Stimulated activated CD8-positive, alpha-beta memory T cell treated with anti-CD3 and anti-CD28 coated beads, Interleukin-15, amount 100 ng/mL, for 4 hours (primary cell): ENCODE measurements around the gene ABLIM2.

Experiments
- DNase-seq, 2 donors: peaks; one replicate each; pipeline ENCODE4 v3.0.0-alpha.2; 2020; ENCODE audit warnings: low read depth in 2 of 2

Gene ABLIM2

DNA sequence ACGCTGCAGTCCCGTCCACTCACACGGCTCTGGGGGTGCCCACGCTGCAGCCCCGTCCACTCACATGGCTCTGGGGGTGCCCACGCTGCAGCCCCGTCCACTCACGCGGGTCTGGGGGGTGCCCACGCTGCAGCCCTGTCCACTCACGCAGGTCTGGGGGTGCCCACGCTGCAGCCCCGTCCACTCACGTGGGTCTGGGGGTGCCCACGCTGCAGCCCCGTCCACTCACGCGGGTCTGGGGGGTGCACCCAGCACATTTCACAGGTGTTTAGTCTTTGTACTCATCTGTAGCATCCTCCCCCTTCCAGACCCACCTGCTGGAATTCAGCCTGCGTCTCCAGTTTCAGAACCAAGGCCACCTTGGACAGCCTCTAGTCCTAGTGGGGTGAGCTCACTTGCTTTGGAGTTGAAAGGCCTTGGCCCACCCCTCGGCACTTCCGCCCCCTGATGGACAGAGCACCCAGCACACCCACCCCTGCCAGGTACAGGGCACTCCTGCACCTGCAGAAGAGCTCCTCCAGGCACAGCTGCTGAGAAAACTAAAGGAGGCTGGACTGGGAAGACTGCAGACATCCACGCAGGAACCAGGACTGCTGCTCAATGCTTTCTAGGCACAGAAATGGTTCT, 73.0 kb downstream of the ABLIM2 start:
- DNase-seq = no peak

GRCh38 chr4:8084712-8085490, 73.7 kb downstream of the ABLIM2 start:
- no peak for DNase-seq

- no peak for DNase-seq
Observed at GRCh38 chr4:8084031-8084660, 74.5 kb downstream of the ABLIM2 start.

DNA sequence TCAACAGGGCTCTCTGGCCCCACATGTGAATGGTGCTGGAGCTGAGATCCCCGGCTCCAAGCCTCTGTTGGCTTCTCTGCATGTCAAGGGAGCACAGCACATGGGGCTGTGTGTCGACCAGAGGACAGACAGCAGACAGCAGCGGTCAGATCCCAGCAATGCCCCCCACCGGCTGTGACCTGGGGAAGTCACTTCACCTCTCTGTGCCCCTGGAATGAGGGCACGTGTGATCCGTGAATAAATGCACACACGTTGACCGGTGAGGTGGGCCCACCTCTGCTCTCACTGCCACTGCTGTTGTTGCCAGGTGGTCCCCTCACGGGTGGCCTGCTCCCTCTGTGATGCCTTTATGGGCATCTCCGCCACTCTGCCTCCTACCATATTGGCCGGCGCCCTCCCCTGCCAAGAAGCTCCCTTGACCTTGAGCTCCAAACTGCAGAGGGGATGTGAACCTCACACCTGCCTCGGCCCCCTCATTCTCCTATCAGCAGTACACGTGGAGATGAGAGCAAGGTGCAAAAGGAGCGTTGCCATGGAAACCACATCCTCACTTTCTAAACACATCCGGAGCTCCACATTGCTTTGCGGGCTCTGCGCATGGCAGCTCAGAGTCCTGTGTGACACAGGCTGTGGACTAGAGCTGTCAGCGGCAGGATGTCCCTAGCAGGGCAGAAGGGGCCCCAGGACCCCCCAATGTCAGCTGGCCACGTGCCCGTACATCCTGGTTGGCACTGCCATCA, 75.4 kb downstream of the ABLIM2 start:
- DNase-seq = no peak

GRCh38 chr4:8082517-8083055, 76.0 kb downstream of the ABLIM2 start:
- DNase-seq = no peak

DNA sequence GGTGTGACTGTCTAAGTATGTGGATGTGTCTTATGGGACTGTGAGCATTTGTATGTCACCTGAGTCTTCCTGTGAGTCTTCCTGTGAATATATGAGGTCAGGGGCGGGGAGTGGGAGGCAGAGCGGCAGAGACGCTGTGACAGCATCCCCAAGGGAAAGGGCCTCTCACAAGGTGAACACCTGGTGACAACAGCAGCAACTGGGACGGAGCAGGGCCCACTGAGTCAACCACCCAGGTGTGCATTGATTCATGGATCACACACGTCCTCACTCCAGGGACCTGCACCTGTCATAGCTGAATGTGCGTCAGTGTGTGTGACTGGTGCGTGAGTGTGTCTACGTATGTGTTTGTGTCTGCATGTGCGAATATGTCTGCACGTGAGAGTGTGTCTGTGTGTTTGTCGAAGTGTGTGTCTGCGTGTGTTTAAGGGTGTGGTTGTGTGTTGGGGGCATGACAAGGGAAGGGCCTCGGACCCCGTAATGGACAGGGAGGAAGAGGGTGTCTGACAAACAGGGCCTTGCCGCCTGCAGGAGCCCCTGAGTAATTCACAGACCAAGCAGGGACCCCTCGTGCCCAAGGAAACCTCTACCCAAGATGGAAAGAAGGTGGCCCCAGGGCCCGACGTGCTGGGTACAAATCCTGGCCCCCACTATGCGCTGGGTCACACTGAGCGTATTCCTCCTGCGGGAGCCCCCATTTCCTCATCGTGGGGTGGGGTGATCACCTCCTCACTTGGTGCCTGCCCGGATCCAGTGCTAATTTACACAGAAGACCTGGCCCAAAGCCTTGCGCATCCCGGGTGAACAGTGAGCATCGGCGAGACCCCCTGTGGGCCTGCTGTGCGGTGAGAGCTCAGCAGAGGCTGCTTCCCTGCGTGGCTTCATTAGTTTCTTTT, 76.7 kb downstream of the ABLIM2 start:
- no peak for DNase-seq

DNA sequence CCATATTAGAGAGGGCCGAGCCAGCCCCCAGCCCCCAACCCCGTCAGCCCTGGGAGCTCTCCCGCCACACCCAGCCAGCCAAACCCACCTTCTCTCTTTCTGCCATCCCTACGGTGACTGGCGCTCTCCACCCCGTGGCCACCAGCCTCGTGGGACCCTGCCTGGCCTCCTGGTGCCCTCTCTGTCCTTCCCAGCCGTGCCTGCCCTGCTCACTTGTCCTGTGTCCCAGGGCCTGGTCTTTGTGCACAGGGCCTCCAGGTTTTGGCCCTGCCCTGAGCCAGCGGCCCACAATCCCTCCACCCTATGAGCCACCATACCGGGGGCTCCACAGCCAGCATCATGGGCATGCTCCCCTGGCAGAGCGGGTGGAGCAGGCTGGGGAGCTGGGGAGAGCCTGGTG, 77.4 kb downstream of the ABLIM2 start:
- DNase-seq = no peak

DNA sequence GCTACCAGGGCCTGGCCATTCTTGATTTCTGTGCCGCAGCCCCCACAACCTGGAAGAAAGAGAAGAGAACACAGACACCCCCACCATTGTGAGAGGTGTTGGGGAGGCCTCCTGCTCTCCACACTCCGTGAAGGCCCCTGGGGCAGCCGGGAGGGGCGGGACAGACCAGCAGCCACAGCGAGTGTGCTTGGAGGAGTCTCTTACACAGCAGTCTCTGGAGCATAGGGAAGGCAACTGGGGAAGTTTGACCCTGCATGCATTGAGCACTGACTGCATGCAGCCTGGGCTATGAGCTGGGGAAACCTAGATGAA, 77.9 kb downstream of the ABLIM2 start:
- DNase-seq = no peak

- no peak for DNase-seq
Observed at GRCh38 chr4:8079916-8080753, 78.5 kb downstream of the ABLIM2 start.

DNA sequence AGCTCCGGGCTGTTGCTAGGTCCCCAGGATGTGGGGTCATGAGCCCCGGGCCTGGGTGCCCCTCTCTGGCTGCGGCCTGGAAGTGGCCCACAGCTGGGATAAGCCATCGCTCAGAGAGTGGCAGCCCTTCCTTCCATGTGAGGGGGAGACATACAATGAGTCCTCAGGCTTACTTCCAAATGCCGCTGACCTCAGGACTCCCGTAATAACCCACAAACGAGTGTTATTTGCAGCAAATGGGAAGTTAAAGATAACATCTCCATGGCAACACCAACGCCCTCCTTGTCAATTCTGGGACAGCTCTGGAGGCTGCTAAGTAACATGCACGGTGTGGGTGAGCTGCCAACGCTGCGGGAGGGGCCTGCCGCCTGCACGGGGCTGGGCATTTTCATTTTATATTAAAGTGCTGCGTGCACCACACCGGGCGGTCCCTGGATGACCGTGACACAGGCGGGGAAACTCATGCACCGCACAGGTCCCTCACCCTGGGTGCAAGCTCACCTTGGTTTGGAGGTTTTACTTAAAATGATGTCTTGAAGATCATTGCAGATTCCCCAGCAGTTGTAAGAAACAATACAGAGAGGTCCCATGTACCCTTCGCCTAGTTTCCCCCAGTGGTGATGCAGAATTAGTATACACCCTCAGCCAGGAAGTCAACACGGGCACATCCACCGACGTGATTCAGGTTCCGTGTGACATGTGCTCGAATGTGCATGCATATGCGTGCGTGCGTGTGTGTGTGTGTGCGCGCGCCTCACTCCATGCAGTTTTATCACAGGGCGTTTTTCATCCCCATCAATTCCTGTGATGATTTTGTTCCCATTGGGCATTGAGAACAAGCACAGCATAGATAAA, 79.4 kb downstream of the ABLIM2 start:
- DNase-seq = no peak

- DNase-seq = no peak
Observed at GRCh38 chr4:8078610-8079015, 80.0 kb downstream of the ABLIM2 start.

GRCh38 chr4:8078109-8078494, 80.5 kb downstream of the ABLIM2 start:
- DNase-seq = no peak

DNA sequence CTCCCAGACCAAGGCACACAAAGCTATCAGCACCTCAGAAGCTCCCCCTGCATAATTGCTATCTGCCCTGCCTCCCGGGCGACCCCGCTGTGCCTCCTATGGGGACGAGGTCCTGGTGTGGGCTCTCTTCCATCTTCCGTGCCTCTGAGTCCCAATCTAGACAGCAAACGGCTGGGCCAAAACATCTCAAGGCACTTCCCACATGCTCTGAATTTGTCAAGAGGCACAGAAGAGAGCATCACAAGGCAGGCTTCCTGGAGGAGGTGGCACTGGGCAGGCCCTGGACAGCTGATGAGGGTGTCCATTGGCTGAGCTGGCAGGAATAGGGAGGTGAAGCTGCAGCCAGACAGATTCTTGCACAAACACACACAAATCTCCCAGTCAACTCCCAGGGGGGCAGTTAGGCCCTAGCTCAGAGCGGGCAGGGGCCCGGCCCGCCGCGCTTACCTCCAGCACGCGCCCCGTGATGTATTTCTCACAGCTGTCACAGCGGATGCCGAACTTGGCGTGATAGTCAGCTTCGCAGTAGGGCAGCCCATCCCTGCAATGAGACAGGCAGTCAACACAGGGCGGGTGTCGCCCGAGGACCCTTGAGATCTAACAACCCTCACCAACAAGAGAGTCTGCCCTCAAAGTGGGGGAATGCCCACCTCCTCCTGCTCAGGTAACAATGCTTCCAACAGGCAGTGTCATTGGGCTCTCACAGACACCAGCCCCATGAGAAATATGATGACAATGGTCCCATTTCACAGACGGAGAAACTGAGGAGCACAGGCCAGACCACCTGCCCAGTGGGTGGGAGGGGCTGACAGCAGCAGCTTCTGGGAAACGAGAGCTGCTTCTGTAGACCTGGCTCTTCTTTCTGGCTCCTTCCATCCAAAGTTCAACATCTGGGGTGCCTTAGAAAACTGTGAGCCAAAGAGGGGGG, 81.2 kb downstream of the ABLIM2 start:
- DNase-seq = no peak

DNA sequence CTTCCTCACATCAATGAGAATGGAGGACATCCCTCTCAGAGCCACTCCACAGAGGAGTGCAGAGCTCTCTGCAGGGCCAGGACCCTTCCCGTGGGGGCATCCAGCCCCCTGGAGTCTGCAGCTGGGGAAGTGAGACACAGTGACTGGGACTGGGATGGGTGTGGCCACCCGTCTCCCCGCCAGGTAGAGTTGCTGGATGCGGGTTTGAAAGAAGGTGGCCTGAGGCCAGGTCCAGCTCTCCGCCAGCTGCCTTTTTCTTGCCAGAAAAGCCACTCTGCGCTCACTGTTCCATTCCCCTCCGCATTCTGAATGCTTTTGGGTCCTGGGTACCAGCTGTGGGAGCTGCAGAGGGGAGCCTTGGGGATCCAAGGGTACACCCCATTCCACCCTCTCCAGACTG, 82.6 kb downstream of the ABLIM2 start:
- no peak for DNase-seq

DNA sequence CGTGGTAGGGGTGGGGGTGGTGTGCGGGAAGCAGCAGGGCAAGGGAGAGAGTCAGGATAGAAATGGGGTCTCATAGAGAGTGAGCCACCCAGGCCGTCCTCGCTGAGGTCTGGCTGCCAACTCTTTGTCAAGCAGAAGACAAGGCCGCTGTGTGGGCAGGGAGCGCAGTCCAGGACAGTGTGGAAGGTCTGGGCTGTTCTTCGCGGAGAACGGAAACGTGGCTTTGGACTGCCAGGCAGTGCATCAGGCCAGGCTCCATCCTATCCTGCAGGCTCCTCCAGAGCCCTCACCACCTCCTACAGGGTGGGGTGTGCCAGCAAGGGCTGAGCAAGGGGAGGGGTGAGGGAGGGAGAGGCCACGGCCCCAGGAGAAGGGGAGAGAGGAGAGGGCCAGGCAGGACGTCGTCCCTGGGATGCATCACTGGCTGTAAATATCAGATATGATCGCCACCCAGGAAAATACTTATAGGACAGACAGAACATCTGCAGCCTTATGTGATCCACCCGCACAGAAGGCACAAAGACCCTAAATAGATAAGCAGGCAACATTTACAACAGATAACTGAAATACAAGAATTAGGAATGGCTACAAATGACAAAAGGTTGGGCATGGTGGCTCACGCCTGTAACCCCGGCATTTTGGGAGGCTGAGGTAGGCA, 85.3 kb downstream of the ABLIM2 start:
- no peak for DNase-seq

DNA sequence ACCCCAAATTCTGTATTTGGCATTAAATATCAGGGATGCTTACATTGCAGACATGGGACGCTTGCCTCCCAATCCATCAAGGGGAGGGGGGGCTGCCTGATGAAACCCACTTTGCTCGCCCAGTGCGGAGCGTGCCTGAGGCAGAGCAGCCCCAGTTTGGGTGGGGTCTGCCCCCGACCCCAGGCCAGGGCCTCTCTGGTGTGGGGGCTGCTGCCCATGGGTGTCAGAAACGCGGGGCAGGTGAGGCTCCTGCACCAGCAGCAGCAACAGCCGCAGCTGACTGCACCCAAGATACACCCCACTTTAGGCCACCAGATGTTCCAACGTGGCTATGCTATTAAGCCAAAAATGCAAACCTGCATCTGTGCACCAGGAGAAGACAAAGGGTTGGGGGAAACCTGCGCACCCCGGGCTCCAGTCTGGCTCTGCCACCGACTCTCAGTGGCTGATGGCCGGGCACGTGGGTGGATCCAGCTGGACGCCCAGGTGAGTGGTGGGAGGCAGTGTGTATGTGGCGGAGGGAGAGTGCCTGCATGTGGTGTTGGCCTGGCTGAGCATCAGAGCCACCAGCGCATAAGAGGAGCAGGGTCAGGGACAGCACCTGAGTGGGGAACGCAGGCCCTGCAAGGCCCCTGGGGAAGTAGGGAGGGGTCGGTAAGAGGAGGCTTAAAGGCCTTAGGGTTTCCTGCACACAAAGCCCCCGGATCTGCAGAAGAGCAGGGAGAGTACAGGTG, 86.2 kb downstream of the ABLIM2 start:
- no peak for DNase-seq

GRCh38 chr4:8071766-8072165, 86.8 kb downstream of the ABLIM2 start:
- no peak for DNase-seq
